T-helper 2 cell (primary cell): Measurements from ENCODE around the gene SLC25A12.
A peak's percentile ranks its signal among the peaks of the same experiment; 100 is the strongest.
"Not testable (repeated sequence)": the region's sequence is repeated elsewhere in the genome, so short reads cannot be mapped to it uniquely, and the experiment has no call there.

Source experiments
- DNase-seq, 5 experiments: peaks; one replicate each; pipeline versions ENCODE4 v3.0.0 to v3.0.0-alpha.2; 2012 to 2022

SLC25A12 gene

GRCh38 chr2:171822525-171823322 is 71.3 kb downstream of the SLC25A12 start:
- DNase-seq: no peak

GRCh38 chr2:171819453-171819852 is 74.6 kb downstream of the SLC25A12 start:
- DNase-seq: no peak

- DNase-seq: no peak
These were observed 79.2 kb downstream of the SLC25A12 start for GRCh38 chr2:171814883-171815282.

GRCh38 chr2:171814174-171814573 is 79.9 kb downstream of the SLC25A12 start:
- DNase-seq: no peak

GRCh38 chr2:171813729-171814128 is 80.3 kb downstream of the SLC25A12 start:
- no peak for DNase-seq

- DNase-seq: no peak
These were observed 80.9 kb downstream of the SLC25A12 start for GRCh38 chr2:171813126-171813525.

- DNase-seq: peak in 1 of 5 experiments; percentile 40
These were observed 82.8 kb downstream of the SLC25A12 start for GRCh38 chr2:171811245-171811628.

- no peak for DNase-seq
These were observed 83.4 kb downstream of the SLC25A12 start for GRCh38 chr2:171810422-171811244.

GRCh38 chr2:171808885-171809284 is 85.2 kb downstream of the SLC25A12 start:
- DNase-seq: not testable (repeated sequence)

- DNase-seq: no peak
These were observed 86.1 kb downstream of the SLC25A12 start for GRCh38 chr2:171807831-171808393.

GRCh38 chr2:171807119-171807518 is 86.9 kb downstream of the SLC25A12 start:
- no peak for DNase-seq

GRCh38 chr2:171804456-171804855 is 89.6 kb downstream of the SLC25A12 start:
- no peak for DNase-seq

- DNase-seq: no peak
These were observed 90.3 kb downstream of the SLC25A12 start for GRCh38 chr2:171803757-171804156.

- no peak for DNase-seq
These were observed 93.4 kb downstream of the SLC25A12 start for GRCh38 chr2:171800639-171801038.

GRCh38 chr2:171798156-171798820 is 95.8 kb downstream of the SLC25A12 start:
- DNase-seq: peak in 1 of 5 experiments; percentile 11

GRCh38 chr2:171794918-171795317 is 99.1 kb downstream of the SLC25A12 start:
- DNase-seq: no peak

- DNase-seq: peak in 1 of 5 experiments; percentile 67
These were observed 100.1 kb downstream of the SLC25A12 start for GRCh38 chr2:171793691-171794678.

GRCh38 chr2:171792886-171793580 is 101.0 kb downstream of the SLC25A12 start:
- no peak for DNase-seq

GRCh38 chr2:171792157-171792556 is 101.9 kb downstream of the SLC25A12 start:
- no peak for DNase-seq

GRCh38 chr2:171791361-171791760 is 102.7 kb downstream of the SLC25A12 start:
- DNase-seq: no peak

GRCh38 chr2:171789956-171790355 is 104.1 kb downstream of the SLC25A12 start:
- no peak for DNase-seq
